HepG2 (cell line): ENCODE data around the gene DHX32. TPM values are rescaled to one million over a fixed set of nuclear protein-coding genes. Genes with fewer than 3 reads are reported as not detected.

Experiments used
- EEA1 ChIP-seq: sonication (generic); formaldehyde crosslinking; IDR thresholded peaks from 2 replicates; pipeline ENCODE4 v1.5.1; 2020; ENCODE audit warnings: mild to moderate bottlenecking, missing genetic modification reagents, borderline replicate concordance
- FOXJ3 ChIP-seq: sonication (generic); formaldehyde crosslinking; IDR thresholded peaks from 2 replicates; pipeline ENCODE4 v1.4.0; 2020; ENCODE audit warnings: missing genetic modification reagents, mild to moderate bottlenecking, borderline replicate concordance
- SRSF4 ChIP-seq: fragments of 200-400 bp; formaldehyde crosslinking; IDR thresholded peaks from one replicate; pipeline ENCODE4 v1.6.1; 2018; ENCODE audit warnings: mild to moderate bottlenecking, low read depth, low read length, moderate library complexity; ENCODE audit not compliant: poor library complexity, severe bottlenecking
- ZBTB10 ChIP-seq: sonication (generic); formaldehyde crosslinking; IDR thresholded peaks from 2 replicates; pipeline ENCODE4 v1.4.0; 2020; ENCODE audit warnings: missing genetic modification reagents, borderline replicate concordance
- ZBTB7B ChIP-seq: sonication (generic); formaldehyde crosslinking; IDR thresholded peaks from 2 replicates; pipeline ENCODE4 v1.4.0; 2020; ENCODE audit warnings: missing genetic modification reagents
- ZFP37 ChIP-seq: sonication (generic); formaldehyde crosslinking; IDR thresholded peaks from 2 replicates; pipeline ENCODE4 v1.4.0; 2020; ENCODE audit warnings: missing genetic modification reagents, borderline replicate concordance
- ZNF121 ChIP-seq: sonication (generic); formaldehyde crosslinking; IDR thresholded peaks from 2 replicates; pipeline ENCODE4 v1.5.0; 2020; ENCODE audit warnings: mild to moderate bottlenecking, missing genetic modification reagents
- ZNF207 ChIP-seq: fragments of 450-650 bp; IDR thresholded peaks from 2 replicates; pipeline ENCODE4 v1.6.1; 2016; ENCODE audit warnings: antibody characterized with exemption, borderline replicate concordance
- ZNF333 ChIP-seq: sonication (generic); formaldehyde crosslinking; IDR thresholded peaks from 2 replicates; pipeline ENCODE4 v1.4.0; 2020; ENCODE audit warnings: mild to moderate bottlenecking, missing genetic modification reagents, borderline replicate concordance
- ZNF607 ChIP-seq: sonication (generic); formaldehyde crosslinking; IDR thresholded peaks from 2 replicates; pipeline ENCODE4 v1.5.1; 2020; ENCODE audit warnings: missing genetic modification reagents, mild to moderate bottlenecking, borderline replicate concordance
- ZNF670 ChIP-seq: sonication (generic); formaldehyde crosslinking; IDR thresholded peaks from 2 replicates; pipeline ENCODE4 v1.8.0; 2022; ENCODE audit warnings: mild to moderate bottlenecking, missing genetic modification reagents, borderline replicate concordance
- polyA plus RNA-seq, 8 experiments: library from polyadenylated mRNA; depleted of rRNA in 3 of 8; stranded (reverse) in 7 of 8; unstranded in 1 of 8; fragments of >200 nt; fragmentation: Illumina TruSeq in 4 of 8; extraction: Trizol in 4 of 8; gene quantifications; 2 replicates each; pipeline versions ENCODE4 v1.2.1 to v1.2.3, GENCODE V29; 2011 to 2016; ENCODE audit warnings: low read depth in 4 of 8, missing spikeins in 1 of 8, mixed read lengths in 1 of 8; ENCODE audit not compliant: insufficient read depth in 1 of 8
- total RNA-seq, 5 experiments: library from RNA; depleted of rRNA; stranded (reverse); fragments of >200 nt; fragmentation: Illumina TruSeq; extraction: Trizol; gene quantifications; 2 replicates each; pipeline ENCODE4 v1.2.3, GENCODE V29; 2016; ENCODE audit warnings: low read depth in 1 of 5
- TF ChIP-seq, protein P1 (sequence below): sonication (generic); formaldehyde crosslinking; IDR thresholded peaks from 2 replicates; pipeline ENCODE4 v1.4.0; 2020; ENCODE audit warnings: missing genetic modification reagents, borderline replicate concordance
- TF ChIP-seq, protein P2 (sequence below): sonication (generic); formaldehyde crosslinking; IDR thresholded peaks from 2 replicates; pipeline ENCODE4 v1.4.0; 2020; ENCODE audit warnings: mild to moderate bottlenecking, missing genetic modification reagents, borderline replicate concordance
- TF ChIP-seq, protein P3 (sequence below), 2 experiments: sonication (generic) in 1 of 2; formaldehyde crosslinking in 1 of 2; IDR thresholded peaks; 2 replicates each; pipeline versions ENCODE4 v1.4.0 to v1.6.1; 2018 to 2020; ENCODE audit warnings: missing genetic modification reagents in 2 of 2, borderline replicate concordance in 1 of 2, low read depth in 1 of 2, mild to moderate bottlenecking in 1 of 2, missing biosample characterization in 1 of 2
- TF ChIP-seq, protein P4 (sequence below): sonication (generic); formaldehyde crosslinking; conservative IDR thresholded peaks from 2 replicates; pipeline ENCODE4 v1.4.0; 2020; ENCODE audit warnings: missing genetic modification reagents

The DHX32 gene
- total and polyA plus RNA-seq, 2 of the 13 experiments (the other 11 are each of a cell fraction or from before 2014, with no cell fraction given) = 15.5 to 16.5 TPM

DNA sequence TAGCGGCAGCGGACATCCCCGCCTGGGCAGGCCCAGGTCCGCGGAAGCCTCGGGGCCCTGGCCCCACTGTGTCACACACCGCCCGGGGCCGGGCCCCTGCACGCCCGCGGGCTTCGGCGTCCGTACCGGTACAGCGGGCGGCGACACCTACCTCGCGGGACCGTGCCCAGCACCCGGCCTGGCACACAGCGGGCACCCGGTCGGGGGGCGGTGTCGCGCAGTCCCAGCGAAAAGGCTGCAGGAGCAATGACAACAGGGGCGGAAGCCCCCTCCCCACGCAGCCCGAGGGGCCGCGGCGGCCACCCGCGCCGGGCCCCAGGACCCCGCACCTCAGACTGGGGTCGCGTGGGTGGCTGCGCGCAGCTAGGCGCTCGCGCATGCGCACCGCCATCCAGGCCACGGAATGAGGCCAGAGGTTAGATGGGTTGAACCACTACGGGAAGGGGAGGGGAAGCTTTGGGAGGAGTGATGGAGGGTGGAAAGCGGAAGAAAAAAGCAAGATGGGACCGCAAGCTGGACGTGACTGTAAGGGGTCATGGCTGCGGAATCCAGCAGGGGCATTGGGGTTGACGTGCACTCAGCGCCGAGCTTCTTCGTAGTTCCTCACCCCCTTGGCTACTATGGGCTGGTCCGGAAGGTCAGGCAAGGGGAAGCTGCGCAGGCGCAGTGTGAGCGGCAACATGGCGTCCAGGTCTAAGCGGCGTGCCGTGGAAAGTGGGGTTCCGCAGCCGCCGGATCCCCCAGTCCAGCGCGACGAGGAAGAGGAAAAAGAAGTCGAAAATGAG lies 58.0 kb downstream of the DHX32 start, which contains the start of the genes BCCIP and UROS (continued):
- TF ChIP-seq ZBTB10 (CRISPR knock-in tag) (peak; percentile 92; the same call in 1 of the 2 replicates), ZFP37 (no peak), ZNF333 (CRISPR knock-in tag) (no peak), ZNF607 (CRISPR knock-in tag) (0 out of 2 replicates have a peak, but pooled peaks have one; percentile 41), ZBTB7B (peak; percentile 89), FOXJ3 (CRISPR knock-in tag) (no peak), ZNF207 (no peak), EEA1 (CRISPR knock-in tag) (no peak), ZNF670 (CRISPR knock-in tag) (no peak), SRSF4 (no peak), ZNF121 (CRISPR knock-in tag) (no peak)
- TF ChIP-seq, protein P1, sequence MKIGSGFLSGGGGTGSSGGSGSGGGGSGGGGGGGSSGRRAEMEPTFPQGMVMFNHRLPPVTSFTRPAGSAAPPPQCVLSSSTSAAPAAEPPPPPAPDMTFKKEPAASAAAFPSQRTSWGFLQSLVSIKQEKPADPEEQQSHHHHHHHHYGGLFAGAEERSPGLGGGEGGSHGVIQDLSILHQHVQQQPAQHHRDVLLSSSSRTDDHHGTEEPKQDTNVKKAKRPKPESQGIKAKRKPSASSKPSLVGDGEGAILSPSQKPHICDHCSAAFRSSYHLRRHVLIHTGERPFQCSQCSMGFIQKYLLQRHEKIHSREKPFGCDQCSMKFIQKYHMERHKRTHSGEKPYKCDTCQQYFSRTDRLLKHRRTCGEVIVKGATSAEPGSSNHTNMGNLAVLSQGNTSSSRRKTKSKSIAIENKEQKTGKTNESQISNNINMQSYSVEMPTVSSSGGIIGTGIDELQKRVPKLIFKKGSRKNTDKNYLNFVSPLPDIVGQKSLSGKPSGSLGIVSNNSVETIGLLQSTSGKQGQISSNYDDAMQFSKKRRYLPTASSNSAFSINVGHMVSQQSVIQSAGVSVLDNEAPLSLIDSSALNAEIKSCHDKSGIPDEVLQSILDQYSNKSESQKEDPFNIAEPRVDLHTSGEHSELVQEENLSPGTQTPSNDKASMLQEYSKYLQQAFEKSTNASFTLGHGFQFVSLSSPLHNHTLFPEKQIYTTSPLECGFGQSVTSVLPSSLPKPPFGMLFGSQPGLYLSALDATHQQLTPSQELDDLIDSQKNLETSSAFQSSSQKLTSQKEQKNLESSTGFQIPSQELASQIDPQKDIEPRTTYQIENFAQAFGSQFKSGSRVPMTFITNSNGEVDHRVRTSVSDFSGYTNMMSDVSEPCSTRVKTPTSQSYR (CRISPR knock-in tag) = no peak
- TF ChIP-seq, protein P2, sequence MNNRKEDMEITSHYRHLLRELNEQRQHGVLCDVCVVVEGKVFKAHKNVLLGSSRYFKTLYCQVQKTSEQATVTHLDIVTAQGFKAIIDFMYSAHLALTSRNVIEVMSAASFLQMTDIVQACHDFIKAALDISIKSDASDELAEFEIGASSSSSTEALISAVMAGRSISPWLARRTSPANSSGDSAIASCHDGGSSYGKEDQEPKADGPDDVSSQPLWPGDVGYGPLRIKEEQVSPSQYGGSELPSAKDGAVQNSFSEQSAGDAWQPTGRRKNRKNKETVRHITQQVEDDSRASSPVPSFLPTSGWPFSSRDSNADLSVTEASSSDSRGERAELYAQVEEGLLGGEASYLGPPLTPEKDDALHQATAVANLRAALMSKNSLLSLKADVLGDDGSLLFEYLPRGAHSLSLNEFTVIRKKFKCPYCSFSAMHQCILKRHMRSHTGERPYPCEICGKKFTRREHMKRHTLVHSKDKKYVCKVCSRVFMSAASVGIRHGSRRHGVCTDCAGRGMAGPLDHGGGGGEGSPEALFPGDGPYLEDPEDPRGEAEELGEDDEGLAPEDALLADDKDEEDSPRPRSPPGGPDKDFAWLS (CRISPR knock-in tag) = no peak
- TF ChIP-seq, protein P3, sequence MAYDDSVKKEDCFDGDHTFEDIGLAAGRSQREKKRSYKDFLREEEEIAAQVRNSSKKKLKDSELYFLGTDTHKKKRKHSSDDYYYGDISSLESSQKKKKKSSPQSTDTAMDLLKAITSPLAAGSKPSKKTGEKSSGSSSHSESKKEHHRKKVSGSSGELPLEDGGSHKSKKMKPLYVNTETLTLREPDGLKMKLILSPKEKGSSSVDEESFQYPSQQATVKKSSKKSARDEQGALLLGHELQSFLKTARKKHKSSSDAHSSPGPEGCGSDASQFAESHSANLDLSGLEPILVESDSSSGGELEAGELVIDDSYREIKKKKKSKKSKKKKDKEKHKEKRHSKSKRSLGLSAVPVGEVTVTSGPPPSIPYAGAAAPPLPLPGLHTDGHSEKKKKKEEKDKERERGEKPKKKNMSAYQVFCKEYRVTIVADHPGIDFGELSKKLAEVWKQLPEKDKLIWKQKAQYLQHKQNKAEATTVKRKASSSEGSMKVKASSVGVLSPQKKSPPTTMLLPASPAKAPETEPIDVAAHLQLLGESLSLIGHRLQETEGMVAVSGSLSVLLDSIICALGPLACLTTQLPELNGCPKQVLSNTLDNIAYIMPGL (CRISPR knock-in tag; IDR thresholded peaks at IDR 0.05; ENCODE audit: borderline replicate concordance in 1 of 2, low read depth in 1 of 2) = peak in 1 of 2 experiments; percentile 73; a peak in 2 of 4 replicates
- TF ChIP-seq, protein P4, sequence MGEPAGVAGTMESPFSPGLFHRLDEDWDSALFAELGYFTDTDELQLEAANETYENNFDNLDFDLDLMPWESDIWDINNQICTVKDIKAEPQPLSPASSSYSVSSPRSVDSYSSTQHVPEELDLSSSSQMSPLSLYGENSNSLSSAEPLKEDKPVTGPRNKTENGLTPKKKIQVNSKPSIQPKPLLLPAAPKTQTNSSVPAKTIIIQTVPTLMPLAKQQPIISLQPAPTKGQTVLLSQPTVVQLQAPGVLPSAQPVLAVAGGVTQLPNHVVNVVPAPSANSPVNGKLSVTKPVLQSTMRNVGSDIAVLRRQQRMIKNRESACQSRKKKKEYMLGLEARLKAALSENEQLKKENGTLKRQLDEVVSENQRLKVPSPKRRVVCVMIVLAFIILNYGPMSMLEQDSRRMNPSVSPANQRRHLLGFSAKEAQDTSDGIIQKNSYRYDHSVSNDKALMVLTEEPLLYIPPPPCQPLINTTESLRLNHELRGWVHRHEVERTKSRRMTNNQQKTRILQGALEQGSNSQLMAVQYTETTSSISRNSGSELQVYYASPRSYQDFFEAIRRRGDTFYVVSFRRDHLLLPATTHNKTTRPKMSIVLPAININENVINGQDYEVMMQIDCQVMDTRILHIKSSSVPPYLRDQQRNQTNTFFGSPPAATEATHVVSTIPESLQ = no peak; the same call in 1 of the 2 replicates
